ENCODE measurements around the gene CORO7.

- TF ChIP-seq POLR2AphosphoS5 (IDR thresholded peaks at IDR 0.05) (no peak), CTCF (IDR thresholded peaks at IDR 0.05) (no peak), POLR2A (IDR thresholded peaks at IDR 0.05) (no peak), EP300 (IDR thresholded peaks at IDR 0.05) (no peak)
Measured at GRCh38 chr16:4420505-4421105, 4.2 kb upstream of the CORO7 start.

Data from gastroesophageal sphincter (tissue), 3 donors.